ENCODE data around the gene BRD9.
"Not testable (repeated sequence)": the region's sequence is repeated elsewhere in the genome, so short reads cannot be mapped to it uniquely, and the experiment has no call there.

- TF ChIP-seq CTCF (IDR thresholded peaks at IDR 0.05; ENCODE audit: low read depth, low read length, poor library complexity, severe bottlenecking); EZH2phosphoT487 (IDR thresholded peaks at IDR 0.05; ENCODE audit: borderline replicate concordance, low read length): not testable (repeated sequence)
Observed at GRCh38 chr5:835933-836612, 56.5 kb downstream of the BRD9 start.
